H9 (cell line): ENCODE measurements around the gene DYTN. TPM values are rescaled to one million over a fixed set of nuclear protein-coding genes. Genes with fewer than 3 reads are reported as not detected.

Source experiments
- DNase-seq: peaks from one replicate; pipeline ENCODE4 v3.0.0-alpha.2; 2017
- H2AFZ ChIP-seq: one replicate; pipeline ENCODE4 v1.6.1; 2013; ENCODE audit warnings: mild to moderate bottlenecking, low read length, control low read depth, moderate library complexity
- H2AK5ac ChIP-seq: 2 replicates; pipeline ENCODE4 v1.6.1; 2013; ENCODE audit warnings: low read length, control low read depth, mixed read lengths; ENCODE audit not compliant: insufficient read length
- H2BK120ac ChIP-seq: one replicate; pipeline ENCODE4 v1.6.1; 2013; ENCODE audit warnings: low read depth, mild to moderate bottlenecking, low read length, control low read depth, inconsistent platforms; ENCODE audit not compliant: poor library complexity, severe bottlenecking
- H2BK12ac ChIP-seq: 2 replicates; pipeline ENCODE4 v1.6.1; 2013; ENCODE audit warnings: low read length, control low read depth, mixed read lengths, low read depth; ENCODE audit not compliant: insufficient read length
- H2BK15ac ChIP-seq: 2 replicates; pipeline ENCODE4 v1.6.1; 2013; ENCODE audit warnings: low read depth, low read length, control low read depth
- H2BK20ac ChIP-seq: one replicate; pipeline ENCODE4 v1.6.1; 2013; ENCODE audit warnings: low read depth, mild to moderate bottlenecking, low read length, control low read depth, inconsistent platforms; ENCODE audit not compliant: poor library complexity, severe bottlenecking
- H2BK5ac ChIP-seq: 2 replicates; pipeline ENCODE4 v1.6.1; 2013; ENCODE audit warnings: low read length, control low read depth, mixed read lengths; ENCODE audit not compliant: insufficient read length
- H3K14ac ChIP-seq: 2 replicates; pipeline ENCODE4 v1.6.1; 2013; ENCODE audit warnings: low read length, control low read depth; ENCODE audit not compliant: insufficient read depth
- H3K18ac ChIP-seq: 2 replicates; pipeline ENCODE4 v1.6.1; 2013; ENCODE audit warnings: low read depth, mild to moderate bottlenecking, mixed read lengths, low read length, control low read depth; ENCODE audit not compliant: insufficient read length
- H3K23ac ChIP-seq: 2 replicates; pipeline ENCODE4 v1.6.1; 2013; ENCODE audit warnings: low read length, control low read depth, mixed read lengths, low read depth; ENCODE audit not compliant: insufficient read length
- H3K23me2 ChIP-seq: 2 replicates; pipeline ENCODE4 v1.6.1; 2013; ENCODE audit warnings: low read depth, mild to moderate bottlenecking, mixed read lengths, low read length, control low read depth; ENCODE audit not compliant: insufficient read length, poor library complexity, severe bottlenecking
- H3K27ac ChIP-seq: 2 replicates; pipeline ENCODE4 v1.5.1; 2013; ENCODE audit warnings: low read length, control low read depth, mixed read lengths, low read depth; ENCODE audit not compliant: insufficient read length
- H3K27me3 ChIP-seq: 2 replicates; pipeline ENCODE4 v1.6.1; 2013; ENCODE audit warnings: low read length, control low read depth, inconsistent platforms; ENCODE audit not compliant: insufficient read depth
- H3K4ac ChIP-seq: 2 replicates; pipeline ENCODE4 v1.6.1; 2013; ENCODE audit warnings: low read depth, mild to moderate bottlenecking, control low read depth, inconsistent platforms, low read length, moderate library complexity
- H3K4me1 ChIP-seq: 2 replicates; pipeline ENCODE4 v1.6.1; 2013; ENCODE audit warnings: low read length, control low read depth, inconsistent platforms; ENCODE audit not compliant: insufficient read depth
- H3K4me2 ChIP-seq: 2 replicates; pipeline ENCODE4 v1.6.1; 2013; ENCODE audit warnings: low read length, control low read depth, mixed read lengths; ENCODE audit not compliant: insufficient read length, insufficient read depth
- H3K56ac ChIP-seq: 2 replicates; pipeline ENCODE4 v1.6.1; 2013; ENCODE audit warnings: low read depth, mild to moderate bottlenecking, mixed read lengths, low read length, control low read depth; ENCODE audit not compliant: insufficient read length
- H3K79me1 ChIP-seq: 2 replicates; pipeline ENCODE4 v1.6.1; 2013; ENCODE audit warnings: low read depth, mild to moderate bottlenecking, moderate library complexity, low read length, control low read depth, inconsistent platforms; ENCODE audit not compliant: insufficient read depth, poor library complexity, severe bottlenecking
- H3K79me2 ChIP-seq: 2 replicates; pipeline ENCODE4 v1.6.1; 2013; ENCODE audit warnings: low read length, control low read depth, inconsistent platforms; ENCODE audit not compliant: insufficient read depth
- H3K9ac ChIP-seq: 2 replicates; pipeline ENCODE4 v1.6.1; 2013; ENCODE audit warnings: low read length, control low read depth, mixed read lengths; ENCODE audit not compliant: insufficient read length; ENCODE audit errors: extremely low read depth
- H3K9me3 ChIP-seq: one replicate; pipeline ENCODE4 v1.6.1; 2013; ENCODE audit warnings: low read depth, low read length, inconsistent platforms; ENCODE audit not compliant: control insufficient read depth
- H3T11ph ChIP-seq: one replicate; pipeline ENCODE4 v1.6.1; 2013; ENCODE audit warnings: mild to moderate bottlenecking, low read length, control low read depth, inconsistent platforms
- H4K20me1 ChIP-seq: one replicate; pipeline ENCODE4 v1.6.1; 2013; ENCODE audit not compliant: control insufficient read depth, insufficient read length, insufficient read depth
- H4K5ac ChIP-seq: 2 replicates; pipeline ENCODE4 v1.6.1; 2013; ENCODE audit warnings: low read depth, mild to moderate bottlenecking, mixed read lengths, low read length, control low read depth; ENCODE audit not compliant: insufficient read length
- H4K8ac ChIP-seq: replicated peaks from 2 replicates; pipeline ENCODE4 v1.6.1; 2013; ENCODE audit warnings: low read length, control low read depth, mixed read lengths, low read depth; ENCODE audit not compliant: insufficient read length
- H4K91ac ChIP-seq: 2 replicates; pipeline ENCODE4 v1.6.1; 2013; ENCODE audit warnings: low read depth, mild to moderate bottlenecking, moderate library complexity, mixed read lengths, low read length, control low read depth; ENCODE audit not compliant: insufficient read length
- H3K27ac Mint-ChIP-seq, 3 experiments: 2 replicates in 2 of 3; 3 replicates in 1 of 3; pipeline ENCODE4 v1.8.0; 2020 to 2021; ENCODE audit warnings: mixed read lengths in 3 of 3, mild to moderate bottlenecking in 1 of 3, moderate library complexity in 1 of 3
- H3K27me3 Mint-ChIP-seq: 2 replicates; pipeline ENCODE4 v1.8.0; 2021; ENCODE audit warnings: low read depth, mild to moderate bottlenecking, moderate library complexity, mixed read lengths
- H3K36me3 Mint-ChIP-seq, 3 experiments: 2 replicates in 2 of 3; 3 replicates in 1 of 3; pipeline ENCODE4 v1.8.0; 2020 to 2021; ENCODE audit warnings: low read depth in 3 of 3, mixed read lengths in 3 of 3; ENCODE audit not compliant: insufficient read depth in 1 of 3
- H3K4me1 Mint-ChIP-seq, 2 experiments: 2 replicates each; pipeline ENCODE4 v1.8.0; 2020; ENCODE audit warnings: mixed read lengths in 2 of 2
- H3K4me3 Mint-ChIP-seq, 2 experiments: 2 replicates in 1 of 2; 3 replicates in 1 of 2; pipeline ENCODE4 v1.8.0; 2020 to 2021; ENCODE audit warnings: mild to moderate bottlenecking in 2 of 2, mixed read lengths in 2 of 2, moderate library complexity in 1 of 2
- H3K9me3 Mint-ChIP-seq, 2 experiments: 2 replicates in 1 of 2; 3 replicates in 1 of 2; pipeline ENCODE4 v1.8.0; 2020; ENCODE audit warnings: mild to moderate bottlenecking in 2 of 2, mixed read lengths in 2 of 2, moderate library complexity in 1 of 2
- WGBS: extraction: QIAGEN DNeasy Blood & Tissue Kit; methylation state at CpG from one replicate; pipeline ENCODE4 v1.1.7; 2013; ENCODE audit warnings: missing lambda C conversion rate, low lambda C conversion rate, mixed read lengths; ENCODE audit not compliant: insufficient read length; ENCODE audit errors: extremely low coverage; 5-methylcytosine and 5-hydroxymethylcytosine counted together
- total RNA-seq: library from RNA; stranded (reverse); gene quantifications from 2 replicates; pipeline ENCODE4 v1.2.1, GENCODE V29; 2021
- TF ChIP-seq, protein P1 (sequence below): fragments of 200-600 bp; sonication (generic); conservative IDR thresholded peaks from 3 replicates; pipeline ENCODE4 v1.8.0; 2021; ENCODE audit warnings: antibody characterized with exemption, mild to moderate bottlenecking

Gene DYTN
- total RNA-seq, 1 experiment from 2014 or later = not detected

GRCh38 chr2:206635015-206635414 is 83.2 kb downstream of the DYTN start:
- no peaks in the 10 kb centered on the region for H3K9me3 ChIP-seq
- H3T11ph ChIP-seq = no peak overlapping the region
- no peak overlapping the region for H4K5ac ChIP-seq
- TF ChIP-seq, protein P1, sequence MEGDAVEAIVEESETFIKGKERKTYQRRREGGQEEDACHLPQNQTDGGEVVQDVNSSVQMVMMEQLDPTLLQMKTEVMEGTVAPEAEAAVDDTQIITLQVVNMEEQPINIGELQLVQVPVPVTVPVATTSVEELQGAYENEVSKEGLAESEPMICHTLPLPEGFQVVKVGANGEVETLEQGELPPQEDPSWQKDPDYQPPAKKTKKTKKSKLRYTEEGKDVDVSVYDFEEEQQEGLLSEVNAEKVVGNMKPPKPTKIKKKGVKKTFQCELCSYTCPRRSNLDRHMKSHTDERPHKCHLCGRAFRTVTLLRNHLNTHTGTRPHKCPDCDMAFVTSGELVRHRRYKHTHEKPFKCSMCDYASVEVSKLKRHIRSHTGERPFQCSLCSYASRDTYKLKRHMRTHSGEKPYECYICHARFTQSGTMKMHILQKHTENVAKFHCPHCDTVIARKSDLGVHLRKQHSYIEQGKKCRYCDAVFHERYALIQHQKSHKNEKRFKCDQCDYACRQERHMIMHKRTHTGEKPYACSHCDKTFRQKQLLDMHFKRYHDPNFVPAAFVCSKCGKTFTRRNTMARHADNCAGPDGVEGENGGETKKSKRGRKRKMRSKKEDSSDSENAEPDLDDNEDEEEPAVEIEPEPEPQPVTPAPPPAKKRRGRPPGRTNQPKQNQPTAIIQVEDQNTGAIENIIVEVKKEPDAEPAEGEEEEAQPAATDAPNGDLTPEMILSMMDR = no peak
- no peak overlapping the region for H2AFZ ChIP-seq
- no peak overlapping the region for H2BK20ac ChIP-seq
- no peaks in the 10 kb centered on the region for H3K4me1 Mint-ChIP-seq
- DNase-seq = no peak
- no peaks in the 10 kb centered on the region for H3K79me1 ChIP-seq
- H3K9ac ChIP-seq = no peak overlapping the region
- H2BK15ac ChIP-seq = no peak overlapping the region
- H3K23ac ChIP-seq = no peak overlapping the region
- H2AK5ac ChIP-seq = no peak overlapping the region
- peaks cover 2% of the 10 kb centered on the region; the same call in 1 of the 2 replicates for H3K27me3 ChIP-seq
- H3K27ac ChIP-seq = no peak overlapping the region
- H3K14ac ChIP-seq = no peak overlapping the region
- H3K4me3 Mint-ChIP-seq = no peak overlapping the region
- no peak overlapping the region for H3K27ac Mint-ChIP-seq
- no peak overlapping the region for H2BK5ac ChIP-seq
- no peak overlapping the region for H4K8ac ChIP-seq
- no peaks in the 10 kb centered on the region for H4K20me1 ChIP-seq
- no peaks in the 10 kb centered on the region for H3K36me3 Mint-ChIP-seq
- H3K79me2 ChIP-seq = no peaks in the 10 kb centered on the region
- no peak overlapping the region for H3K18ac ChIP-seq
- H3K9me3 Mint-ChIP-seq = no peaks in the 10 kb centered on the region
- no peak overlapping the region for H4K91ac ChIP-seq
- peaks cover 7% of the 10 kb centered on the region for H3K27me3 Mint-ChIP-seq
- no peak overlapping the region for H3K56ac ChIP-seq
- no peaks in the 10 kb centered on the region for H3K4me1 ChIP-seq
- H3K23me2 ChIP-seq = no peaks in the 10 kb centered on the region
- no peak overlapping the region for H3K4ac ChIP-seq
- WGBS = no CpG with 5 or more reads among the region's 1 CpG
- no peak overlapping the region for H2BK12ac ChIP-seq
- no peak overlapping the region for H3K4me2 ChIP-seq
- H2BK120ac ChIP-seq = no peak overlapping the region
